ENCODE results near the gene FAM3A. TPM values are rescaled to one million over a fixed set of nuclear protein-coding genes. Genes with fewer than 3 reads are reported as not detected.

The FAM3A gene, protein sequence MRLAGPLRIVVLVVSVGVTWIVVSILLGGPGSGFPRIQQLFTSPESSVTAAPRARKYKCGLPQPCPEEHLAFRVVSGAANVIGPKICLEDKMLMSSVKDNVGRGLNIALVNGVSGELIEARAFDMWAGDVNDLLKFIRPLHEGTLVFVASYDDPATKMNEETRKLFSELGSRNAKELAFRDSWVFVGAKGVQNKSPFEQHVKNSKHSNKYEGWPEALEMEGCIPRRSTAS
- total RNA-seq, result 21.9 and 22.2 TPM in 2 replicates

DNA sequence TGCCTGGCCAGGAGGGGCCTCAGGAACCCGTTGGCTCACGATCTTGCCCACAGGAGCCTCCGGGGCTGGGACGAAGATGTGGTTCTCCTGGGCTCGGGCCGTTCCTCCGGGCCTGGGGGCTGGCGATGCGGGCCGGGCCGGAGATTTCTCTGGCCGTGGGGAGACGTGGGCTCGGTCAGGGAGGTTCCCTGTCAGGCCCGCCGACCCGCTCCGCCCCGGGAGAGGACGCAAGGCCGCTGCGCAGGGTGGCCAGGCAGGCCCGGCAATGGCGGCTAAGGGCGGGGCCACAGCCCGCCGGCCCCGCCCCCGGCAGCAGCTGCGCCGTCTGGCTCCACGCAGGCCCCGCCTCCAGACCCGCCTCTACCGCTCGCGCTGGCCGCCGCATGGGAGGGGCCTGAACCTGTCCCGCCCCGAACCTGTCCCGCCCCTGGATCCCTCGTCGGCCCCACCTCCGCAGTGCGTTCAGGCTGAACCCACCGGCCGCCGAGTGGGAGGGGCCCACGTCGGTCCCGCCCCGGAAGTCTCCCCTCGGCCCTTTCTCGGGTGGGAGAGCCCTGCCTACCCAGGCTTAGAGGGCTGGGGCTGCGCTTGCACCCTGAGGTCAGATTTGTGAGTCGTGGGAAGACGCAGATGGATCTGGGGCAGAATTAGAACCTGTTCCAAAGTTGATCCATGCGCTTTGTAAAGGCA is at the start of gene FAM3A:
FAM3A (minus strand) TSS at position 267 of the 690 bp plus-strand sequence. CDS start 460 bp downstream, outside the sequence.

DNA sequence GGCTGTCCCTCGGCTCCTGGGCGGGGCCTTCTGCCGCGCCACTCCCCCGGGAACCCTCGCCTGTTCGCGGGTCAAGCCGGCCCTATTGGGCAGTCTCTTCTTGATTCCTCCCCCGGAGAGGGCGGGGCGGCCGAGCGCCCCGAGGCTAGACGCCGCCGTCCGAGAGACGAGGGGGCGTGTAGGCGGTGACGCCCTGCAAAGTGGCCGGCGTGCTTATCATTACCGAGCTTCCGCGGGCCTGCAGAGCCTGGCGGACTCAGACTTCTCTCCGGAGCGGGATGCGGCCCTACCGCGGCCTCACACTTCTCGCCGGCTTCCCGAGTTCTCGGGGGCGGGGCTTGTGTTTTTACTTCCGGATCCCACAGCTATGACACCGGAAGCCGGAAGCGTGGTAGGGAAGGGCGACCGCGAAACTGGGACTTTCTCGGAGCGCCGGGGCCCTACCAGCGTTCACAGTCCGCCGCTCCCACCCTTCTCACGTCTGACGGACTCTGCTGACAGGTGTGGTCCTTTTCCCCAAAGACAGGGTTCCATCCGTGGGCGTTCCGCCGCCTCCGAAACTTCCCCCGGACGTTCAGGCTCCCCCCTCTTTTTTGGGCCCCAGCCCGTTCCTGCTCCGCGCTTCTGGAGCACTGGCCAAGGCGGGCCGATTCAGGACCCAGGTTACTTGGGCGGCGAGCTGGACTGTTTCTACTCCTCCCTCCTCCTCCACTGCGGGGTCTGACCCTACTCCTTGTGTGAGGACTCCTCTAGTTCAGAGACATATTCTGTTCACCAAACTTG is 31.4 kb upstream of the FAM3A start, which contains the start of gene IKBKG:
IKBKG (plus strand) TSS at position 376 of the 783 bp plus-strand sequence. CDS start 4,383 bp downstream, outside the sequence.

DNA sequence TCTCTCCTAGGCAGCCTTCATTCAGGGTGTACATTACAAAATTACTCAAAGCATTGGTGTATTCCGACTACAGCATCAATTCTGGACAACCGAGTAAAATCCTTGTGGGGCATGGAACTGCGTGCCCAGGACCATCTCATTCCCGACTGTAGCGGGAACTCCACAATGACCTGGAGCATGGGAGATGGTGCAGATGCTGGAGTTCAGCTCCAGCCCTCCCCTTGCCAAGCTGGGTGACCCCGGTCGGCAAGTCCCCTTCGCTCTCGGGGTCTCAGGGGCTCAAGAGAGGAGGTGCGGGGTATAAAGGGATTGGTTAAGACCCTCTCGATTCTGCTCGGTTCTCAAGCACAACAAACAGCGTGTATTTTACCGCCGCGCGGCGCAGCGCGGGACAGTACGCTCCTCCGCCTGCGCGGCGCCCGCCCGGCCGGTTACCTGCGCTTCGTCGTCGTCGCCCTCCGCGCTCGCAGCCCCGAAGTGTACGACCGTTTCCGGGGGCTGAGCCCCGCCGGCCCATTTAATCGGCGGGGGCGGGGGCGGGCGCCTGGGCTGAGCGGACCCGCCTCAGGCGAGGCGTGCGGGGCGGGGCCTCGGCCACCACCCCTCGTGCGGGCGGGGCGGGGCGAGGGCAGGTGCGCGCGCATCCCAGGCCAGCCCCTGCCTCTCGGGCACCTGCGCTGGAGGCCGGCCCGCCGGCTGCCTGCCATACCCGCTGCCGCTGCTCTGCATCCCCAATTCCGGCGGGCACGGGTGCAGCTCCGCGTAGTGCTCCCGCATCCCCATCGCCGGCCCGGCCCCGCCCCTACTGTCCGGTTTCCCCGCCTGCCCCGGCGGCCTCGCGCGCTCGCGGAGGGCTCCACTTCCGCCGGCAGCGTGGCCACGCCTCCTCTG is 30.6 kb upstream of the FAM3A start, which contains the start of gene G6PD:
G6PD (minus strand) TSS at position 493 of the 891 bp plus-strand sequence. CDS start 691 bp downstream, outside the sequence.

DNA sequence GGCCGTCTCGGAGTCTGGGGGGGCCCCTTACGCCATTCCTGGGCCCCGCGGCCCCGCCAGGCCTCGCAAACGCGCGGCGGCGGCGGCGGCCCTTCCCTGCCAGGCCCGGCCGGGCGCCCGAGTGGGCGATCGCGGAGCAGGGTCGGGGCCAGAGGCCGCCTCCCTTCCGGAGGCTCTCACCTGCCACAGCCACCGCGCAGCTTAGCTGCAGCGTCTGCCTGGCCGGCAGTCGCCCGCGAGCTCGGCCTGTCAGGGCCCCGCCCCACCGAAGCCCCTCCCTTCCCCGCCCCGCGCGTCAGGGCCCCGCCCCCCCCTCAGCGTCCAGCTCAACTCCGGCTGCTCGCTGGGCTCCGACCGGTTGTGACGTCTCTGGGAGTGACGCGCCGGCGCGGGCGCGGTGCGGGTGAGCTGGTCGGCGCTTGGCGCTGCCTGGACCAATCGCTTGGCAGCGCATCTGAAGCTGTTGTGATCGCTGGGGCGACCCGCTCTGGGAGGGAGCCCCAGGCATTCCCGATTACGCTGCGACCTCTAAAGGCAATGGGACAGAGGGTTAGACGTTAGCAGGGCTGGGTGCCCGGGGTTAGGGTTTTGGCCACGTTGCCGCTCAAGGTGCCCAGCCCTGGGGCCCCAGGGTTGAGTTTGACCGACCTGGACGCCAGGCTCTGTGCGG is 25.5 kb downstream of the FAM3A start, which contains the start of gene SLC10A3:
SLC10A3 (minus strand) TSS at position 216 of the 670 bp plus-strand sequence. CDS start 1,689 bp downstream, outside the sequence.

DNA sequence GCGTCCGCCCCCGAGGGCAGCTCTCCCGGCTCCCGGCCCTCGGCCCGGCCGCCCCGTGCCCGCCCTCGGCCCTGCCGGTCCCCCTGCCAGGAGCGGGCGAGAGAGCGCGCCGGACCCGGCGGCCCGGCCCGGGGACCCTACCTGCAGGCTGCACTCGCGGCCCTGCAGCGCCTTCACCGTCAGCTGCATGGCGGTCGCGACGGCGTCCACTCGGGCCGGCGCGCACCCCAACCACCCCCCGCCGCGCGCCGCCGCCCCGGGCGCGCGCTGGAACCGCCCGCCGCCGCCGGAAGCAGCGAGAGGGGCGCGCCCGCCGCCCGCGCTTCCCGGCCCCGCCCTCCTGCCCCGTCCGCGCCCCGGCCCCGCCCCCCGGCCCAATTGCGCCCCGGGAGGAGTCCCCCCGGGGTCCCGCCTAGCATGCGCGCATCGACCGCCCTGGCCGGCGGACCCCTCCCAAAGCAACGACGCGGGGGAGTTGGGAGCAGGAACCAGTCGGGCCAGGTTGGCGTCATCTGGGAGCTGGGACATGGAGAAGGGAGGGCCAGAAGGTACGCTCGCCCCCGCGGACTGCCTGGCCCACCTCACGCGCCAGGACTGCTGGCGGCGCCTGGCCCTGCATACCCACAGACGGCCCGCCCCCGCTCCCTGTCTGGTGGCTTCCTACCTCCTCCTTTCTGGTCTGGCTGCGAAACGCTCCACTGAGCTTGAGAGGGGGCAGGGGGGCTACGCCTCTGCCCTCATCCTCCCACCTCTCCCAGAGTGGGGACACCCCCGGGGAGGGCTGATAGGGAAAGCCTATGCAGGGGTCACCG is 29.4 kb downstream of the FAM3A start, which contains the start of gene UBL4A:
UBL4A (minus strand) TSS at position 220 of the 812 bp plus-strand sequence; CDS start at position 189, 31 bp downstream.

DNA sequence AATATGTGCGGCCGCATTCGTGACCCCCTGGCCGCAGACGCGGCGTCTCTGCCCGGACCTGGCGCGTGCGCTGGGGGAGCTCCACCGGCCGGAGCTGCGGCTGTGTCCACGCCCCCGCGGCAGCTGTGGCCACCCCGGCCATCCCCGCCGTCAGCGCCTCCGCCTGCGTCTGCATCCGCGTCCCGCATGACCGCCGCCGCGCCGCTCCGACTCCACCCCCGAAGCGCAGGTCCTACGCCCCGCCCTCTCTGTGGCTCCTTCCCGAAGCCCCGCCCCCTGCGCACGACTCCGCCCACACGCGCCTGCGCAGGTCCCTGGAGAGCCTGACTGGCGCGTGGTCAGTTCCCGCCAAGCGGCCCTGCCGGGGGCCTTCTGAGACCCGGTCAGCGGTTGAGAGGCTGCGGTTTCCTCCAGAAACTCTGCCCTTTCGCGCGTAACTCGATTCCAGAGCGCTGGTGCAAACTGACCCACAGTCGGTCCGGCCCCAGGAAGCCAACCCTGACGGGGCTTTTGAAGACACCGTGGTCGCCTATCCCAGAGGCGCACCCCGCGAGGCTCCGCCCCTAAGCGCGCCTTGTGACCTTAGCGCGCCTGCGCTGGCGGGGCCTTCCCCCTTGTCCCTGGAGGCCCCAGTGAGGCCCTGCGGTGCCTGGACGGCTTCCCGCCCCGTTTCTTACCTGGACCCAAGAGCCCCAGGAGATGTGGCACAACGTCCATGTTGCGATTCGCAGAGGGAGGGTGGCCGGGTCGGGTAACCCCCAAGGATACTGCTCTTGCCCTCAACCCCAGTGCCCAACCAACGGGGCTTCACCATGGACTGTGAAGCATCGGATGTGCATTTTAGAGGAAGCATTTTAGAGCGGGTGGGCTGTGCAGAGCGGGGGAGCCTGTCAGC is 37.1 kb downstream of the FAM3A start, which contains the start of gene LAGE3:
LAGE3 (minus strand) TSS at position 554 of the 895 bp plus-strand sequence; CDS start at position 188, 366 bp downstream.

DNA sequence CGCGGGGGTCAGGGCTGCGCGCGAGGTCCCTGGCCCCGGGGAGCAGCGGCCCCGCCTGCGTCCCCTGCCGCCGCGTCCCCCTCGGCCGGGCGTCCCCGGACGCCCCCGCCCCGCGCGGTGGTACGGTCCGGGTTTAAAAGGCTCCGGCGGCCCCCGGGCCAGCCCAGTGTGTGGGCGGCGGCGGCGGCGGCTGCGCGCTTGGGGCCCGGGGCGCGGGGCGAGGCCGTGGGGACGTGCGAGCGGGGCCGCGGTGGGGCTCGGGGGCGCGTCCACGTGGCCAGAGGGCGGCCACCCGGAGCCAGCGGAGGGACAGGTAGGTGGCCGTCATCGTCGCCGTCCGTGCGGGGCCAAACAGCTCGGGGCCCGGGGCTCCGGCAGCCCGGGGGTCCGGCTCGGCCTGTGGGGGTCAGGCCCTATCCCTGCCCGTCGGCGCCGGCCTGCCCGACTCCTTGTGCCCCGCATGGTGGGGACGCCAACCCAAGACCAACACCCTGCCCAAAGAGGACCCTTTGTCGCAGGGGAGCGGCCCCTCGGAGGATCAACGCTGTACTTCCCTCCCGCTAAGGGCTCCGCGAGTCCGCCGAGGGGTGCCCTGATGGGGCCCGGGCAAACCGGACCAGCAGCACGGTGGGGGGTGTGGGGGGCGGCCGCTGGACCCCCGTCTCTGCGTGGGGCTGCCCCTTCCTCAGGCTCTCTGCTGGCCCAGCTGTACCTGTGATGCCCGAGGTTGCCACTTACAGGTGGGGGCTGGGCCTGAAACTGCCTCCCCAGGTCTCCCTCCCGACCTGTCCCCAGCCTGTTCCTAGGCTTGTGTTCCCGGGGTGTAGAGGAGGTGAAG is 57.7 kb downstream of the FAM3A start, which contains the start of gene PLXNA3:
PLXNA3 (plus strand) TSS at position 166 of the 838 bp plus-strand sequence. CDS start 1,903 bp downstream, outside the sequence.

Small RNA genes lying within 50 kb of the gene (small RNA-seq; reads per million reads assigned to genes)
- gene RN7SL697P, result not detected

Other genes with a start within 250 kb of the FAM3A start
- not detected in 2 replicates for gene TEX28, start 221.1 kb downstream of the FAM3A start, total RNA-seq
- gene TKTL1, start 220.4 kb downstream of the FAM3A start, total RNA-seq, result not detected in 2 replicates
- 1,743 and 1,971 TPM in 2 replicates for gene FLNA, start 141.6 kb downstream of the FAM3A start, total RNA-seq
- gene EMD, start 136.9 kb downstream of the FAM3A start, total RNA-seq, result 34.8 and 40.5 TPM in 2 replicates
- 2,325 and 2,873 TPM in 2 replicates for gene RPL10, start 117.9 kb downstream of the FAM3A start, total RNA-seq
- 55.5 and 61.5 TPM in 2 replicates for gene DNASE1L1, start 107.0 kb downstream of the FAM3A start, total RNA-seq
- gene TAFAZZIN, start 104.7 kb downstream of the FAM3A start, total RNA-seq, result 12.0 and 12.2 TPM in 2 replicates
- 31.6 and 37.2 TPM in 2 replicates for gene ATP6AP1, start 87.6 kb downstream of the FAM3A start, total RNA-seq
- 59.5 and 77.8 TPM in 2 replicates for gene GDI1, start 79.1 kb downstream of the FAM3A start, total RNA-seq
- 30.6 and 36.6 TPM in 2 replicates for gene FAM50A, start 72.1 kb downstream of the FAM3A start, total RNA-seq
- gene PLXNA3, start 58.0 kb downstream of the FAM3A start, total RNA-seq, result 12.9 and 16.9 TPM in 2 replicates
- 16.5 and 18.2 TPM in 2 replicates for gene LAGE3, start 37.0 kb downstream of the FAM3A start, total RNA-seq
- 28.0 and 29.6 TPM in 2 replicates for gene UBL4A, start 29.6 kb downstream of the FAM3A start, total RNA-seq
- gene SLC10A3, start 25.6 kb downstream of the FAM3A start, total RNA-seq, result 32.5 and 33.3 TPM in 2 replicates
- gene G6PD, start 30.6 kb upstream of the FAM3A start, total RNA-seq, result 80.2 and 110 TPM in 2 replicates
- 12.1 and 13.6 TPM in 2 replicates for gene IKBKG, start 31.4 kb upstream of the FAM3A start, total RNA-seq
- gene CTAG1A, start 68.9 kb upstream of the FAM3A start, total RNA-seq, result not detected in 2 replicates
- gene CTAG1B, start 103.0 kb upstream of the FAM3A start, total RNA-seq, result not detected in 2 replicates
- not detected in 2 replicates for gene CTAG2, start 137.3 kb upstream of the FAM3A start, total RNA-seq
- gene GAB3, start 234.8 kb upstream of the FAM3A start, total RNA-seq, result 0.86 and 3.8 TPM in 2 replicates
- 22.2 and 29.5 TPM in 2 replicates for gene DKC1, start 246.6 kb upstream of the FAM3A start, total RNA-seq

All from articular chondrocyte of knee joint (primary cell).